GM21360 (cell line): Measurements from ENCODE around the gene CCL8.

ENCODE experiments used
- ATAC-seq: cut with Tn5 transposase; IDR thresholded peaks from one replicate; pipeline ENCODE4 v1.9.1; 2021; ENCODE audit warnings: mild to moderate bottlenecking, moderate library complexity; ENCODE audit not compliant: unreplicated experiment

The CCL8 gene

DNA sequence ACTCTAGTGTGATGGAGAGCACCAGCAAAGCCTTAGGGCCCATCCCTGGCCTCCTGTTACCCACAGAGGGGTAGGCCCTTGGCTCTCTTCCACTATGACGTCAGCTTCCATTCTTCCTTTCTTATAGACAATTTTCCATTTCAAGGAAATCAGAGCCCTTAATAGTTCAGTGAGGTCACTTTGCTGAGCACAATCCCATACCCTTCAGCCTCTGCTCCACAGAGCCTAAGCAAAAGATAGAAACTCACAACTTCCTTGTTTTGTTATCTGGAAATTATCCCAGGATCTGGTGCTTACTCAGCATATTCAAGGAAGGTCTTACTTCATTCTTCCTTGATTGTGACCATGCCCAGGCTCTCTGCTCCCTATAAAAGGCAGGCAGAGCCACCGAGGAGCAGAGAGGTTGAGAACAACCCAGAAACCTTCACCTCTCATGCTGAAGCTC, at the start of gene CCL8:
Gene CCL8 (plus strand): TSS at position 397 of the 445 bp plus-strand sequence. CDS start 67 bp downstream, outside the sequence.
- no peak for ATAC-seq

DNA sequence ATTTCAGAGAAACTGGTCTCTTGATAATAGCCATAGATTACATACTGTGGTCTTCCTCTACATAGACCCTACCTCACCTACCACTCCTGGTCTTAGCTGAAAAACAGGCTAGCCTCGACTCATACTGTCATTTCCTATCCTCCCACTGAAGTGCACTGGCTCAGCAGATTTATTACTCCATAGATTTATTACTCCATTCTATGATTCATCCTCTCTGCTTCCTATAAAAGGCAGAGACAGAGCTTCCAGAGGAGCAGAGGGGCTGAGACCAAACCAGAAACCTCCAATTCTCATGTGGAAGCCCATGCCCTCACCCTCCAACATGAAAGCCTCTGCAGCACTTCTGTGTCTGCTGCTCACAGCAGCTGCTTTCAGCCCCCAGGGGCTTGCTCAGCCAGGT, 49.3 kb upstream of the CCL8 start, which contains the start of gene CCL7:
Gene CCL7 (plus strand): TSS at position 253 of the 400 bp plus-strand sequence. CDS start 70 bp downstream, at position 323.
- ATAC-seq = no peak

DNA sequence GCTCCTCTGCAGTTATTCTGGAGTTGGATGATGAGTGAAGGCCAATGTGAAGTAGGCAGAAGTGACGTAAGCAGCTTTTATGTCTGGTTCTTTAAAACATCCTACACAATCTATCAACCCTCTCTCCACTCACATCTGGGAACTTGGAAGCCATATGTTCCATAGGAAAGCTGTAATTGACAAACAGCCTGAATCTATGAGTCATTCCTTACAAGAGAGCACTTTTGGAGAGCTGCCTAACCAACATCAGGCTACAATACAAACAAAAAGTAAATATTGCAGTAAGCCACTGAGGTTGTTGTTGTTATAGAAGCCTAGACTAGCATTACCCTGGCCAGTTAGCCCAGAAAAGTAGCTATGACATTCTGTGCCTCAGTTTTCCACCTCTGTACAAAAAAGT, 43.4 kb upstream of the CCL8 start:
- no peak for ATAC-seq

DNA sequence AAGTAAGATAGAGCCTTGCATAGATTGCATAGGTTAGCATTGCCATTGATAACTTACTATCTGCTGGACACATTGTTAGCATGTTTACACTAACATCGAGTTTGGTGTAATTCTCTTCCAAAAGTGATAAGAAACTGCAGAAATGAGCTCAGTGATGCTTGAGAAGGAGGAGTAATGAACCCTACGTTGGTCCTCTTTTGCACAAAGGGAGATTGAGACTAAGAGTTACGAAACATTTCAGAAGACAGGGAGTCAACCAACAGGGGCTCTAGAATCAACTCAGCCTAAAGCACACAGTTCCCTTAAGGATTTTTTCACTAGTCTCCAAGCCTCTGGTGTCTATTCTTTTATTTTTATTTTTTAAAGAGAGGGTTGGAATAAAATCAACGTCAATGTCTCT, 42.4 kb upstream of the CCL8 start:
- ATAC-seq = no peak

DNA sequence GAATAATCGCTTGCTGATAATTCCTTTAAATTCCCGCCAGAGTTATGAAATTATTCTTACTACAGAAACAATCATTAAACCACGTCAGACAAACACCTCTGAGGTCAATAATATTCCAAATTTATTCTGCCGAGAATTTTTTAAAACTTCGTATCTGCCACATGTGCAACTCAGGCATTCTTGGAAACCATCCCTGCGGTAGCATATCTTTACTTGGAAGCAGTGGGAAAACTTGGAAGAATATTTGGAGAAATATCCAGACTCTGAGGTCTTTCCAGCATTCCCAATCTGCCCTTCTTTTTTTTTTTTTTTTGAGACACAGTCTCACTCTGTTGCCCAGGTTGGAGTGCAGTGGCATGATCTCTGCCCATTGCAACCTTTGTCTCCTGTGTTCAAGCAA, 35.7 kb upstream of the CCL8 start:
- ATAC-seq = no peak

DNA sequence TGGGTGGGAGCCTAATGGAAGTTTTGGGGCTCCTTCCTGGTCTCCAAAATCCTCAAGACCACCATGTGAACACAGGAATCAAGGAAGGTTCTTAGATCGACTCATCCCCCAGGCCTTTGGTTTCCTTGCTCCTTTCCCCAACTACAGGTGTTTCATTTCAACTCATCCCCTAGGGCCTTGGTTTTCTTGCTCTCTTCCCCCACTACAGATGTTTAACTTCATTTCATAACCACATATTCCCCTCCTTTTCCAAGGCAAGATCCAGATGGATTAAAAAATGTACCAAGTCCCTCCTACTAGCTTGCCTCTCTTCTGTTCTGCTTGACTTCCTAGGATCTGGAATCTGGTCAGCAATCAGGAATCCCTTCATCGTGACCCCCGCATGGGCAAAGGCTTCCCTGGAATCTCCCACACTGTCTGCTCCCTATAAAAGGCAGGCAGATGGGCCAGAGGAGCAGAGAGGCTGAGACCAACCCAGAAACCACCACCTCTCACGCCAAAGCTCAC, 33.9 kb upstream of the CCL8 start, which contains the start of gene CCL11:
Gene CCL11 (plus strand): TSS at position 457 of the 507 bp plus-strand sequence. CDS start 67 bp downstream, outside the sequence.
- no peak for ATAC-seq

DNA sequence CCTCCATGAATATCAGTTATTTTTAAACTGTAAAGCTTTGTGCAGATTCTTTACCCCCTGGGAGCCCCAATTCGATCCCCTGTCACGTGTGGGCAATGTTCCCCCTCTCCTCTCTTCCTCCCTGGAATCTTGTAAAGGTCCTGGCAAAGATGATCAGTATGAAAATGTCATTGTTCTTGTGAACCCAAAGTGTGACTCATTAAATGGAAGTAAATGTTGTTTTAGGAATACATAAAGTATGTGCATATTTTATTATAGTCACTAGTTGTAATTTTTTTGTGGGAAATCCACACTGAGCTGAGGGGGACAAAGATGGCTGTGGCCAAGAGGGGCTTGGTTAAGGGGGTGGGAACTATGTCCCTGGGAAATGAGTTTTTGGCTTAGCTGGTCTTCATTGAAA, 31.4 kb upstream of the CCL8 start:
- no peak for ATAC-seq

DNA sequence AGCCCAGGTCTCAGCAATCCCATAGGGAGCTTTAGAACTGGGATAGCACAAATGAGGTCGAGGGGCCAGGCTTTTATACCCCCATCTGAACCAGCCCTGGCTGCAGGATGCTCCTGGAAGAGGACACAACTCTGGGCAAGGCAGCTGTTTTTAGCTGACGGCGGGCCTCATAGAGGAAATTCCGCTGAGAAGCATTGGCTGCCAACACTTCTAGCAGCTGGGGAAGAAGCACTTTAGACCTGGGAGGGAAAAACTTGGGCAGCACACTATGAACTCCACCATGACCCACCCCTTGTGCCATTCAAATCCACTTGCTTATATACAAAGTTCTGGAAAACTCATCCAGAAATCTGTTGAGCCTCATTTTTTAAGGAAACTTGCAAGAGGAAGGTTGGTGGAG, 28.6 kb upstream of the CCL8 start:
- no peak for ATAC-seq

DNA sequence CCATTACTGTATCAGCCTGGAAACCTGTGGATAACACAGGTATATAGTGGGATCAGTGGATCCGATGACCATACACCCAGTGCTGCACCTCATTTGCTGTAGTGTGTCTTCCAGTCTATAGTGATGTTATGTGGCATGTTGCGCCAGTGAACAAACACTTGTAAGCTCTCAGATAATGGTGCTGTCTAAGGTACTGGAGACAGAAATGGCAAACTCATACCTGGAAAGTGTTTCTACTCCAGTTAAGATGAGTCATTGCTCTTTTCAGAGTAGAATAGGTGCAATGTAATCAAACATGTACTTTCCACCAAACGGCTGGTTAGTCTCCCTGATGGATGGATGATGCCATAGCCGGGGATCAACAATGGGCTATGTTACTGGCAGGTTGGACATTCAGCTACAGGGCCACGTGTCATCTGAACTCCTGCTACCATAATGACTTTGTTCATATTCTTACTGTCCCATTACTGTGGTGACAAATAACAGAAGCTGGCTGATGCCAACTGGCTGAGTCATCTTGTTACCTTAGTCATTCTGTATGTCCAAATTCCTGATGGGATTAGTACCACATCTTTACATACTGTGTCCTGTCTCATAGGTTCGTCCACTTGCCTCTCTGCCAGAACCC, 27.4 kb upstream of the CCL8 start:
- no peak for ATAC-seq

DNA sequence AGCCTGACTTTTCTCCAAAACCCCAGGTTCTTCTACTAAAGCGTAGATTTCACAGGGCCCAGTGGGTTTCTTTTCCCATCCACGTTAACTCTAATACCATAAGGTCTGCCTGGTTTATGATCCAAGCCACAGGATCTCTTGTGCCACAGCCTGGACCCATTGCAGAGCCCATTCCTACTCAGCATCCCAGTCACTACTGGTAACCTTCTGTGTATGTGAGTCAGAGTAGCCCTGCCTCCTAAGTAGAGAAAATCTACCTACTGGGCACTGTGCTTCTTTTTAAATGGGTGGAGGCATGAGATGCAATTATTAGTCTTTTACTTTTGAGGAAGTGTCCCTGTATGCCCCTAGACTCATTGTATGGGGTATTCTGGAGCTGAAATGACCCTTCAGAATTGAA, 20.2 kb upstream of the CCL8 start:
- no peak for ATAC-seq

DNA sequence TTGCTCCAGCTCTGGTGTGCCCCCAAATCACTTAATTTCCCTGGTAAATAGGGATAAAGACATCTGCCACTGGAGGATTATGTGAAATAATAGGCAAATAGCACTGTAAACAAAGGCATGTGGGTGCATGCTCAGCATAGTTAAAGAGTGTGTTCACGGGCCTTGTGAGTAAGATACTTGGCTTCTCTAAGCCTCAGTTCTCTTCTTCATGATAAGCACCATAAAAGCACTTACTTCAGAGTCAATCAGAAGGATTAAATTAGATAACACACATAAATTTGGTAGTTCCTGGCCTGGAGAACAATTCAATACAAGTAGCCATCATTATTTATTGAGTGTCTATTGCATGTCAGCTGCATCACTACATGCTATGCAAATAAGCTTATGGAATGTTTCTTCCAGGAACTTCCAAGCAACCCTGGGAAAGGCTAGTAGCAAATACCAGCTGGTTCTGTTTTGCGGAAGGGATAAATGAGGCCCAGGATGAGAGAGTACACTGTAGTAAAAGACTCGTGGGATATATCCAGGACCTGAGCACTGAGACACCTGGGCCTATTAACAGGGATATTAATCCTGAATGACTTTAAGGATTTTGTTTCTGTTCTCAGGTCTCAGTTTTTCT, 19.2 kb upstream of the CCL8 start:
- ATAC-seq = no peak

DNA sequence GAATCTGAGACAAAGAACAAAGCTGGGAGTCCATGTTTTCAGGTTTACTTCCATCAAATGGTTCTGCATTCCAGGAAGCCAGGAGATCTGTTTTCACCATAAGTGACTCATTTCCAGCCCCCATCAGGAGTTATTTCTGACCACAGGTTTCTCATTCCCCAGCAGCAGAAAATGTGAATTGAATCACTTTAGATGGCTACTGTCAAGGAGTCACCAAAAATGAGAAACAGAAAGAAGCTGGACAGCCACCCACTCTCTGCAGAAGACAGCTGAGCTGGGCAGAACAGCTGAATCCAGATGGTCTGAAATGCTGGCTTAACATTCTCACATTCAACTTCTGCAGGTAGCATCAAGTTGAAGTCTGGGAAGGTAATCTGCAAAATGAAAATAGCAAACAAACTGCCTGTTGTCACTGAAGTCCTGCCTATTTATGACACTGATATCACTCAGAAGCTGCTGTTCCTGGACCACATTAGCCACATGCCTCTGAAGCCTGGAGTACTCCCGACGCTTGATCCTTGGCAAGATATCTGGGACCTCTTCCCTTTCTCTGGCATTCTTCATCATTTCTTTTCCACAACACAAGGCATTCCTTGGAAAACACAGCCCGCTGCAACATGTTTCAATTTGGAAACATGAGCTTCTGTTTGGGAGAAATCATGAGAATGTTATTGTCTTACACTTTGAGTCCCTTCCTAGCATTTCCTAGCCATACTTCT, 18.4 kb upstream of the CCL8 start:
- no peak for ATAC-seq

DNA sequence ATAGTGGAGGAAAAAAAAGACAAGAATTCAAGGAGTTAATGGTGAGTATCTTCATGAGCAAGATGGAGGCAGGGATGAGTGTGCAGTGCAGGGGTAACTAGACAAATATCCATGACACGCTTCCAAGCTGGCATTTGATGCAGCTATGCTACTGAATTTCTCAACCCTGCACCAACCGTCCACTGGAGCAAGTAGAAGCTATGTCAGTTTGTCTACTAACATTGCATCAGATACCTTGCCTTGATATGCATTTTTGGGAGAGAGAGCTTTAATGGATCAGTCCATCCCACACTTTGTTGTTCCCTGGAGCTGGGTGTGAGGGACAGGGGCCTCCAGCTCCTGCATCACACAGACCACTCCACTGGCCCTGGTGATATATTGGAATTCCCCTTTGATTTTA, 17.2 kb upstream of the CCL8 start:
- ATAC-seq = no peak

DNA sequence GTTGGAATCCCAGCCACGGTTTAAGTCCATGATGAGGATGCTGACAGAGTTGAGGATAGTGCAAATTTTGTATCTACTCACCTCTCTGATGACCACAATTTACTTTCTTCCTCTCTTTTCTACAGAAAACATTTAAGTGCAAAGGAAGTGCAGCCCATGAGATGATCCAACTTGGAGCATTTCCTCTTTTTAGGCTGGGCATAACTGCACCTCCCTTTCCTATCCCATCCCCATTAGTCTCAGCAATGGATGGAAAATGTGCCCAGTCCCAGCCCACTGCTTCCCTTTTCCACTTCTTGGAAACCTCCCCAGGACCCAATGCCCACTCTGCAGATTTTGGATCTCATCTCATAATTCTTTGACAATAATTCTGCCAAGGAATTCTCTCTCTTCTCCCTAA, 16.6 kb upstream of the CCL8 start:
- ATAC-seq = no peak

DNA sequence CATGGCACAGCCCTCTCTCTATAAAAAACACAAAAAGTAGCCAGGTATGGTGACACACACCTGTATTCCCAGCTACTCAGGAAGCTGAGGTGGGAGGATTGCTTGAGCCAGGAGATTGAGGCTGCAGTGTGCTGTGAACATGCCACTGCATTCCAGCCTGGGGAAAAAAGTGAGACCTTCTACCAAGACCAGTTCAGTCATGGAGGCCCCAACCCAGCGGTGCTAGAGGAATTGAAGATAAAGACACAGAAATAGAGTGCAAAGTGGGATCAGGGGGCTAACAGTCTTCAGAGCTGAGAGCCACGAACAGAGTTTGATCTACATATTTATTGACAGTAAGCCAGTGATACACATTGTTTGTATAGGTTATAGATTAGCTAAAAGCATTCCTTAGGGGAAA, 15.6 kb upstream of the CCL8 start:
- ATAC-seq = no peak

DNA sequence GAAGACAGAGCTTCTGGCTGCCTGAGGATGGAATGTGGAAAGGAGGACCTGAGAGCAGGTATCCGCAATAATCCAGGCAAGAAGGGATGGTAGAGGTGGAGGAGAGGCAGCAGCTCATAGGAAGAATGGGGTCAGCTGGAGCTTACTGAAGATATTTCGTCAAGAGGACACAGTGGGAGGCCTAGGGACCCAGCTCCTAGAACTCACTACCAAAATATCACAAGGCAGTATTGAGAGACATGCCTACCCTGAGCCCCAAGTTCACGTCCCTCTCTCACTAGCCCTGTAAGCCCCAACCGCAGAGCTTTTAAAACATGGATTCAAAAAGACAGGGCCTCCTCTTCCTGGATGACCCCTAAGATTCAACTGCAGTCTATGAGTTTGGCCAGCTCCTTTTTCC, 14.2 kb upstream of the CCL8 start:
- no peak for ATAC-seq

DNA sequence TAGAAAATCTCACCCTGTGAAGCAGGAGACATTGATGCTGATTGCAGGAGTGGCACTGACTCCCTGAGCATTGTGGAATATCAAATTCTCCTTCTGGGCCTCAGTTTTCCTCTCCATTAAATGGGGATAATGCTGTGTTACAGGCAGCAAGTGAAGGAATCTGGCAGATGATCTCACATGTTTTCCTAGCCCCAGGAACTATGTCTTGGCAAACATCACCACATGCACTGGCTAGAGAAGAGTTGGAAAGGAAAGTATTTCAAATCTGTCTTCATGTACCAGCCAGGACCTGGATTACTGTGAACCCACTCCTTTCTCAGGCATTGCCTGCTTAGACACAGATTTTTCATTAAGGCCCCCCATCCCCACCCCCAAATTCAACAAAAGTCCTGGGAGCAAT, 13.6 kb upstream of the CCL8 start:
- ATAC-seq = no peak

DNA sequence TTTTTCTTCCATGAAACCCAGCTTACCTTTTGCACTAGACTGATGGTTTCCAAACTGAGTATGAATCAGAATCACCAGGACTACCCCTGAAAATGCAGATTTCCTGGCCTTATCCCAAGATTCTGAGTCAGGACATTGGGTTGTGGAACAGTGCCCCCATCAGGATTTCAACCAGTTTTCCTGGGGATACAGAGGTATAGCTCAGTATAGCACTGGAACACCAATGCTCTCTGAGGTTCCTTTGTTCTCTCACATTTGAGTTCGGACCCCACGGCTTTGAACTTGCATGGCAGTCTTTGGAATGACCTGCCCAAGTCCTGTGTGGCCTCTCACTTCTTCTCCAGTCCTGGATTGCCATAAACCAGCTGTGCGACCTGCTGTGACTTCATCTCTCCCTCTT, 12.8 kb upstream of the CCL8 start:
- no peak for ATAC-seq

DNA sequence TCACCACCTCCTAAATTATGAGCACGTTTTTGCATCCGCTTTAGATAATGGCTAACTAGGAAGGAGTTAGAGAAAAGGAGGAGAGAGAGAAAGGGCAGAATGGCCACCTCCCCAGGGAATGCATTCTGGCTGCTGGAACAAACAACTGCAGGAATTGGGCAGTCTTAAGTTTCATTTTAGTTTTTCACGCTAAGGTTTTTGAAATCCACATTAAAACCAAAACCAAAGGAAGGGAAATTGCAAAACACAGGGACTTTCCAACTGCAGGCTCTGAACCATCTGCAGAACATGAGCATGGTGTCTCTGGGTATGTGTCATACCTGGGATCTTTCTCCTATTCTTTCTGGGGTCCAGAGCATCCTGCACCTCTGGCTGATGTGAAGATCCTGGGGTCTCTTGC, 12.1 kb upstream of the CCL8 start:
- no peak for ATAC-seq

DNA sequence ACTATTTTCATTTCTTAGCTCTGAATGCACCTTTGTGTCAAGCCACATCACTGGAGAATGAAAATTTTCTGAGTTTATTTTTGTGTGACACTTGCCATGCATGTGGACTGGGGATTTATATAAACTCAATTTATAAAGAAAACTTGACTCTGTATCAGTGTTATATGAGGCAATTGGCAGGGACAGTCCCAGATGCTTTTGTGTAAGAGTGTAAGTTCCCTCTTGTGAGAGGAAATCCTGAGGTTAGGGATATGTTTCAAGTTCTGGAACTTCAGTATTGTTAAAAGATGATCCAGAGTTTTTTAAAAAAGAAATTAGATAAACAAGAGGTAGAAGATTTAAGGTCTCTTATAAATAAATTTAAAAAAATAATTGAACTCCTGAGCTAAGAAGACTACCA, 10.9 kb upstream of the CCL8 start:
- ATAC-seq = no peak

DNA sequence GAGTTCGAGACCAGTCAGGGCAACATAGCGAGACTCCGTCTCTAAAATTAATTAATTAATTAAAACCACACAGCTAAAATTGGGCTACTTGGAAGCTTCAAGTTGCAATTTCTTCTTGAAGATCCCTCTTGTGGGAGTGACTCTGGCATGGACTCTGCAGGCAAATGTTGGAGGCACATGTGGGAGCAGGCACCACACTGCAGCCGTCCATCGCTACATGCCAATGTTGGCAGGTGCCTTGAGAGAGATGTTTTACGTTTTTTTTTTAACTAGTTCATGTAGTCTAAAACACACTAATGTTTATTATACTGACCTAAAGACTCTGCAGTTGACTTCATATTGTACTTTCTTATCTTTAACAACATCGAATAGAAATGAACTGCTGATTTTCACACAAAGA, 7.9 kb upstream of the CCL8 start:
- no peak for ATAC-seq

DNA sequence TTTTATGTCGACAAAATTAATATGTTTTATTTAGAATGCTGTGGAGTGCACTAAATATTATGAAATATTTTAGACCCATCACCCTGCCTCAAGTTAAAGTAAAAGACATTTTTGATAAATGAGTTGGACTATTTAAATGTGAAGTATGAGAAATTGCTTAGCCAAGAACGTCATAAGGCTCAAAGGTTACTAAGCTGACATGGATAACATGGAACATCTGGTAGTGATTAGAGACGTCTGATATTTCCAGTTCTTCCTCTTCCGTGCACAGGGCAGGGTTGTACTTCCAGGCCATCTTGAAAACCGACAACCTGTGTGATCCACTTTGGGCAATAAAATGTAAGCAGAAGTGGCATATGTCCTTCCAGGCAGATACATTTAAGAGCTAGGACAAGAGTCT, 7.2 kb upstream of the CCL8 start:
- ATAC-seq = no peak
